ENCODE results near the gene ASB18. TPM values are rescaled to one million over a fixed set of nuclear protein-coding genes. Genes with fewer than 3 reads are reported as not detected.

ASB18 gene
- total and polyA plus RNA-seq, 2 of the 8 experiments (the other 6 are each of a cell fraction or from before 2014, with no cell fraction given), result not detected

GRCh38 chr2:236211296-236211695, 52.9 kb downstream of the ASB18 start:
- ChIA-PET CTCF (ENCODE audit: partially characterized antibody) (interaction anchor here (0.6 to 1.4 kb wide), 2 partner anchors 26 to 139 kb away, joined by 3 to 6 read pairs; no protein-coding TSS in a partner anchor), POLR2A (ENCODE audit: partially characterized antibody) (no interaction called here)
- Histone ChIP-seq H2BK120ac (replicated peaks; ENCODE audit: low read depth, low read length) (no peak overlapping the region), H3K79me2 (ENCODE audit: control insufficient read depth in 1 of 2, insufficient read depth in 2 of 2, low read length in 2 of 2) (no peaks in the 10 kb centered on the region), H3K4me2 (ENCODE audit: insufficient read depth in 1 of 2, low read depth in 2 of 2, low read length in 2 of 2) (no peak overlapping the region), H2BK15ac (ENCODE audit: low read length) (no peak overlapping the region; the same call in 1 of the 2 replicates), H4K91ac (replicated peaks; ENCODE audit: insufficient read length, low read length) (no peak overlapping the region), H3K4me1 (replicated peaks in 1 of 4; ENCODE audit: control insufficient read depth in 3 of 4, insufficient read depth in 4 of 4, low read length in 3 of 4) (peaks cover 0 to 7% (median 2%) of the 10 kb centered on the region in 4 experiments; a peak in 5 of 7 replicates), H3K14ac (ENCODE audit: insufficient read length) (no peak overlapping the region), H3K23ac (ENCODE audit: insufficient read length) (no peak overlapping the region), H3K27ac (ENCODE audit: low read depth, low read length) (no peak overlapping the region), H3K9me3 (ENCODE audit: insufficient read depth in 2 of 2, low read depth in 1 of 2, low read length in 1 of 2) (no peaks in the 10 kb centered on the region), H4K8ac (ENCODE audit: extremely low read depth, insufficient read depth, low read length) (0 out of 2 replicates have a peak overlapping the region, but pooled peaks have one; percentile 40), H2BK5ac (ENCODE audit: low read depth, low read length) (no peak overlapping the region; the same call in 1 of the 2 replicates), H4K5ac (ENCODE audit: insufficient read length, low read depth, low read length) (no peak overlapping the region), H3K23me2 (ENCODE audit: low read depth, low read length) (no peaks in the 10 kb centered on the region), H3K27me3 (replicated peaks in 1 of 4; ENCODE audit: control insufficient read depth in 3 of 4, extremely low read depth in 1 of 4, insufficient read depth in 3 of 4, low read length in 3 of 4) (no peaks in the 10 kb centered on the region; a peak in 2 of 7 replicates), H2AK5ac (ENCODE audit: low read depth, low read length) (peak overlapping the region; percentile 53), H3K18ac (ENCODE audit: extremely low read depth, low read length) (no peak overlapping the region), H3K4me3 (ENCODE audit: extremely low read depth in 1 of 4, insufficient read depth in 2 of 4, low read depth in 3 of 4, low read length in 4 of 4) (no peak overlapping the region), H2AFZ (ENCODE audit: low read length) (no peak overlapping the region), H3K4ac (replicated peaks; ENCODE audit: insufficient read length, low read depth, low read length) (no peak overlapping the region), H2BK20ac (ENCODE audit: low read length) (no peak overlapping the region), H3K36me3 (ENCODE audit: control insufficient read depth in 2 of 4, insufficient read depth in 4 of 4, low read length in 3 of 4) (no peaks in the 10 kb centered on the region), H3K79me1 (ENCODE audit: low read depth, low read length) (no peaks in the 10 kb centered on the region), H4K20me1 (replicated peaks in 1 of 2; ENCODE audit: control insufficient read depth in 1 of 2, insufficient read depth in 2 of 2, low read length in 2 of 2) (no peaks in the 10 kb centered on the region), H2BK12ac (ENCODE audit: low read depth, low read length) (no peak overlapping the region; the same call in 1 of the 2 replicates), H3K56ac (replicated peaks; ENCODE audit: insufficient read length, low read depth, low read length) (no peak overlapping the region), H3K9ac (replicated peaks in 1 of 4; ENCODE audit: extremely low read depth in 1 of 4, low read depth in 3 of 4, low read length in 3 of 4) (no peak overlapping the region)
- DNase-seq (ENCODE audit: low read depth in 1 of 2, low spot score in 2 of 2) (peak in 1 of 2 experiments; percentile 39), FAIRE-seq (no peak)
- WGBS, 2 experiments (ENCODE audit: extremely low coverage in 1 of 2, insufficient coverage in 1 of 2, insufficient read length in 1 of 2, insufficient replicate concordance in 2 of 2, low coverage in 1 of 2, low lambda C conversion rate in 2 of 2, missing lambda C conversion rate in 1 of 2), result 95% methylated on average over 25 of the region's 25 CpGs; no CpG with 5 or more reads in 1 of the 2 experiments
- no peak for TF ChIP-seq RBBP5 (IDR thresholded peaks at IDR 0.05; ENCODE audit: borderline replicate concordance, low read depth, low read length)
- no peak for TF ChIP-seq EZH2 (IDR thresholded peaks at IDR 0.05; ENCODE audit: low read depth, low read length, severe bottlenecking)
- no peak for TF ChIP-seq JUND (IDR thresholded peaks at IDR 0.05; ENCODE audit: low read length)
- TF ChIP-seq TAF1 (IDR thresholded peaks at IDR 0.05; ENCODE audit: low read depth, low read length), result no peak
- no peak for TF ChIP-seq RXRA (IDR thresholded peaks at IDR 0.05; ENCODE audit: insufficient read depth, low read depth, low read length)
- TF ChIP-seq SIX5 (IDR thresholded peaks at IDR 0.05; ENCODE audit: low read depth, low read length), result no peak
- TF ChIP-seq ATF3 (IDR thresholded peaks at IDR 0.05; ENCODE audit: insufficient read depth, low read depth, low read length), result no peak
- TF ChIP-seq EP300 (IDR thresholded peaks at IDR 0.05; ENCODE audit: borderline replicate concordance in 1 of 2, low read depth in 2 of 2, low read length in 2 of 2), result no peak
- no peak for TF ChIP-seq FOSL1 (IDR thresholded peaks at IDR 0.05; ENCODE audit: insufficient read depth, low read depth, low read length)
- TF ChIP-seq HDAC6 (IDR thresholded peaks at IDR 0.05; ENCODE audit: low read depth, low read length), result no peak
- TF ChIP-seq CBX8 (IDR thresholded peaks at IDR 0.05; ENCODE audit: borderline replicate concordance, low read depth, low read length), result no peak
- no peak for TF ChIP-seq CHD2 (IDR thresholded peaks at IDR 0.05; ENCODE audit: low read length)
- no peak for TF ChIP-seq KDM5A (IDR thresholded peaks at IDR 0.05; ENCODE audit: low read length)
- no peak for TF ChIP-seq SRF (IDR thresholded peaks at IDR 0.05; ENCODE audit: low read depth, low read length)

All from H1 (cell line).